ENCODE results near the gene CAPS. TPM values are rescaled to one million over a fixed set of nuclear protein-coding genes. Genes with fewer than 3 reads are reported as not detected.

The CAPS gene
- total RNA-seq, 4 donors from 2014 or later: 24.6 to 57.3 (median 38.0) TPM

DNA sequence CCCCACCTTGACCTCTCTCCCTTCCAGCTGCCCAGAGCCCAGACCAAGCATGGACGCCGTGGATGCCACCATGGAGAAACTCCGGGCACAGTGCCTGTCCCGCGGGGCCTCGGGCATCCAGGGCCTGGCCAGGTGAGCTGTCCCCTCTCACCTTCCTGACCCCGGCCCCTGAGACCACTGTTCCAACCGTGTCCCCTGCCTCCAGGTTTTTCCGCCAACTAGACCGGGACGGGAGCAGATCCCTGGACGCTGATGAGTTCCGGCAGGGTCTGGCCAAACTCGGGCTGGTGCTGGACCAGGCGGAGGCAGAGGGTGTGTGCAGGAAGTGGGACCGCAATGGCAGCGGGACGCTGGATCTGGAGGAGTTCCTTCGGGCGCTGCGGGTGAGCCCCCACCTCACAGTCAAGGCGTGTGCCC is 312 bp downstream of the CAPS start:
- TF ChIP-seq EP300 (IDR thresholded peaks at IDR 0.05; ENCODE audit: low read depth) (no peak), POLR2A (IDR thresholded peaks at IDR 0.05) (no peak), POLR2AphosphoS5 (IDR thresholded peaks at IDR 0.05) (no peak)
- TF ChIP-seq, protein P1, sequence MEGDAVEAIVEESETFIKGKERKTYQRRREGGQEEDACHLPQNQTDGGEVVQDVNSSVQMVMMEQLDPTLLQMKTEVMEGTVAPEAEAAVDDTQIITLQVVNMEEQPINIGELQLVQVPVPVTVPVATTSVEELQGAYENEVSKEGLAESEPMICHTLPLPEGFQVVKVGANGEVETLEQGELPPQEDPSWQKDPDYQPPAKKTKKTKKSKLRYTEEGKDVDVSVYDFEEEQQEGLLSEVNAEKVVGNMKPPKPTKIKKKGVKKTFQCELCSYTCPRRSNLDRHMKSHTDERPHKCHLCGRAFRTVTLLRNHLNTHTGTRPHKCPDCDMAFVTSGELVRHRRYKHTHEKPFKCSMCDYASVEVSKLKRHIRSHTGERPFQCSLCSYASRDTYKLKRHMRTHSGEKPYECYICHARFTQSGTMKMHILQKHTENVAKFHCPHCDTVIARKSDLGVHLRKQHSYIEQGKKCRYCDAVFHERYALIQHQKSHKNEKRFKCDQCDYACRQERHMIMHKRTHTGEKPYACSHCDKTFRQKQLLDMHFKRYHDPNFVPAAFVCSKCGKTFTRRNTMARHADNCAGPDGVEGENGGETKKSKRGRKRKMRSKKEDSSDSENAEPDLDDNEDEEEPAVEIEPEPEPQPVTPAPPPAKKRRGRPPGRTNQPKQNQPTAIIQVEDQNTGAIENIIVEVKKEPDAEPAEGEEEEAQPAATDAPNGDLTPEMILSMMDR (IDR thresholded peaks at IDR 0.05): no peak
- Histone ChIP-seq H3K36me3 (peaks cover 0 to 30% (median 13%) of the 10 kb centered on the region in 4 donors), H3K4me1 (peaks cover 5 to 28% (median 27%) of the 10 kb centered on the region in 4 donors), H3K9me3 (no peaks in the 10 kb centered on the region), H3K4me3 (no peak overlapping the region), H3K27me3 (no peaks in the 10 kb centered on the region), H3K27ac (peak overlapping the region; percentile 20 to 73 (median 54))
- WGBS, 2 donors (ENCODE audit: low coverage in 1 of 2): 44% methylated on average over 8 of the region's 22 CpGs; no CpG with 5 or more reads in 1 of the 2 donors
- in situ Hi-C loops (cut with MboI; ENCODE audit: low pct_ligation_motif_present in 1 of 4, low pct_unique_long_range_greater_than_20kb in 1 of 4, low sequenced_read_pairs in 3 of 4): no loop called here
- intact Hi-C loops (cut with DNase I; ENCODE audit: low total_unique reads): no loop called here
- no peak for DNase-seq

DNA sequence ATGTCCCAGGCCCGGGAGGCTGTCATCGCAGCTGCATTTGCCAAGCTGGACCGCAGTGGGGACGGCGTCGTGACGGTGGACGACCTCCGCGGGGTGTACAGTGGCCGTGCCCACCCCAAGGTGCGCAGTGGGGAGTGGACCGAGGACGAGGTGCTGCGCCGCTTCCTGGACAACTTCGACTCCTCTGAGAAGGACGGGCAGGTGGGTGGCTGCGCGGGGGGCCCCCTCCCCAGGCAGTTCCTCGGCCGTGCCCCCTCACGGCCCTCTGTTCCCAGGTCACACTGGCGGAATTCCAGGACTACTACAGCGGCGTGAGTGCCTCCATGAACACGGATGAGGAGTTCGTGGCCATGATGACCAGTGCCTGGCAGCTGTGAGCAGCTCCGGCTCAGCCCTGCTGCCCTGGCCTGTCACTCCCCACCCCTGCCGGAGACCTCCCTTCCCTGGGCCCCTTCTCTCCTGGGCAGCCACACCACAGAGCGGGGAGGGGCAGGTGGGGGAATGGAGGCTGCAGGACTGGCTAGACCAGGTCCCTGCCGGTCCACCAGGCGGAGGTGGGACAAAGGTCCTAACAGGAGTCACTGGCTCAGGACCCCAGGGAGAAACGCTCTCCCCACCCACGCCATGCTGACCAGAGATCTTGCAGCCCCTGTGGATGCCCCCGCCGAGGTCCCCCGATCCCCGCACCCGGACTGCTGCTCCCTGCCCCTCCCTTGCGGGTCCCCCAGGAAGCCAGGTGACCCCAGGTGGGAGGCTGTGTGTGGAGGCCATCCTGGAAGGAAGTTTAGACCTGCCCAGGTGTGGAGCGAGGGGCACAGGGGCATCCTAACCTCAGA is 1.1 kb downstream of the CAPS start:
- intact Hi-C loops (cut with DNase I; ENCODE audit: low total_unique reads) (no loop called here), in situ Hi-C loops (cut with MboI; ENCODE audit: low pct_ligation_motif_present in 1 of 4, low pct_unique_long_range_greater_than_20kb in 1 of 4, low sequenced_read_pairs in 3 of 4) (no loop called here)
- Histone ChIP-seq H3K9me3 (no peaks in the 10 kb centered on the region), H3K4me3 (no peak overlapping the region), H3K4me1 (peaks cover 5 to 28% (median 27%) of the 10 kb centered on the region in 4 donors), H3K36me3 (peaks cover 0 to 34% (median 15%) of the 10 kb centered on the region in 4 donors), H3K27ac (peak overlapping the region in 2 of 4 donors; percentile 65 to 73), H3K27me3 (no peaks in the 10 kb centered on the region)
- TF ChIP-seq, protein P1 (IDR thresholded peaks at IDR 0.05): no peak
- TF ChIP-seq POLR2AphosphoS5 (IDR thresholded peaks at IDR 0.05) (no peak), EP300 (IDR thresholded peaks at IDR 0.05; ENCODE audit: low read depth) (no peak), POLR2A (IDR thresholded peaks at IDR 0.05) (no peak)
- WGBS, 2 donors (ENCODE audit: low coverage in 1 of 2): 60 to 61% methylated on average over 3 to 36 of the region's 42 CpGs
- peak; percentile 62 for DNase-seq

DNA sequence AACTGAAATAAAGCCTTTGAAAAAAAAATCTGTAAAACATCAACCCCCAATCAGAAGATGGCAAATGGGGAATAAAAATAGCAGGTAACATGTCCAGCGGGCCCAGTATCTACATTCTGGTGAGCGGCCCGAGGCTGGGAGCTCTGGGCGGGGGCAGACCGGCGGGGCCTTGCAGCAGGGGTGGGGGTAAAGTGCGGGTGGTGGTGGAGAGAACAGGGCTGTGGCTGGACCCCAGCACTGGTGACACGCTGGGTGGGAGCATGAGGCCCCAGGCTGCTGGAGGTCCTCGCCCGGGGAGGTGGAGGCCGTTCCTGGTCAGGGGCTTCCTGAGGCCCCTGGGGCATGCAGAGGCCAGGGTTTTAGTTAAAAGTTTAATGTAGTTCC is 1.7 kb downstream of the CAPS start:
- Histone ChIP-seq H3K4me3 (no peak overlapping the region), H3K27me3 (no peaks in the 10 kb centered on the region), H3K9me3 (no peaks in the 10 kb centered on the region), H3K4me1 (peaks cover 5 to 28% (median 27%) of the 10 kb centered on the region in 4 donors), H3K27ac (peak overlapping the region in 1 of 4 donors; percentile 12), H3K36me3 (peaks cover 0 to 36% (median 15%) of the 10 kb centered on the region in 4 donors)
- intact Hi-C loops (cut with DNase I; ENCODE audit: low total_unique reads): no loop called here
- no peak for DNase-seq
- WGBS, 2 donors (ENCODE audit: low coverage in 1 of 2): 70% methylated on average over 11 of the region's 11 CpGs; no CpG with 5 or more reads in 1 of the 2 donors
- TF ChIP-seq POLR2AphosphoS5 (IDR thresholded peaks at IDR 0.05): no peak
- TF ChIP-seq POLR2A (IDR thresholded peaks at IDR 0.05): no peak
- no peak for TF ChIP-seq EP300 (IDR thresholded peaks at IDR 0.05; ENCODE audit: low read depth)
- in situ Hi-C loops (cut with MboI; ENCODE audit: low pct_ligation_motif_present in 1 of 4, low pct_unique_long_range_greater_than_20kb in 1 of 4, low sequenced_read_pairs in 3 of 4): no loop called here

DNA sequence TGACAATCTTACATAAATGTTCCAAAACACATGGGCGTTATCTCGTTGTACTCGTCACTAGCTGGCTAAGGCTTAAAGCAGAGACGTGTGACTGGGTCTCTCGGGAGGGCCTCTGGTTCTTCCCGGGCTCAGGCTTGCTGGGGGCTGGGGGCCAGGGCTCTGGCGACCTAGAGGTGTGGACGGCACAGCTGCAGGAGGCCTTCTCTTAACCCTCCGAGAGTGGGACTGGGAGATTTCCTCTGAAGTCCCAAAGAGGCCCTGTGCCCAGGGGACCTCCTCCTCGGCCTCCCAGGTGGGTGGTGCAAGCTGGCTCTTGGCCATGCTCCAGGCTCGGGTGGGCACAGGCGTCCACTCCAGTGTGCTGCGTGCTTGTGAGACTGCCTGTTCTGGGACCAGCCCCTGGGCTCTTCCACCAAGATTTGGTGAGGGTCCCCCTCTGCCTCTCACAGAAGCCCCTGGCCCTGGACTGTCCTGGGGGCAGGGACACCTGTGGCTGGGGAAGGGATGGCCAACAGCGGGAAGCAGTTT is 2.2 kb downstream of the CAPS start:
- in situ Hi-C loops (cut with MboI; ENCODE audit: low pct_ligation_motif_present in 1 of 4, low pct_unique_long_range_greater_than_20kb in 1 of 4, low sequenced_read_pairs in 3 of 4): no loop called here
- no peak overlapping the region for H3K27ac ChIP-seq

More for the DNA sequence above, 2.2 kb downstream of the CAPS start:
- Histone ChIP-seq H3K27me3 (no peaks in the 10 kb centered on the region), H3K4me3 (no peak overlapping the region), H3K4me1 (peaks cover 5 to 28% (median 27%) of the 10 kb centered on the region in 4 donors), H3K9me3 (no peaks in the 10 kb centered on the region), H3K36me3 (peaks cover 0 to 36% (median 17%) of the 10 kb centered on the region in 4 donors)
- DNase-seq: no peak
- 72 to 100% methylated on average over 1 to 10 of the region's 14 CpGs for WGBS, 2 donors (ENCODE audit: low coverage in 1 of 2)
- TF ChIP-seq EP300 (IDR thresholded peaks at IDR 0.05; ENCODE audit: low read depth) (no peak), POLR2A (IDR thresholded peaks at IDR 0.05) (no peak), POLR2AphosphoS5 (IDR thresholded peaks at IDR 0.05) (no peak)
- TF ChIP-seq, protein P1 (IDR thresholded peaks at IDR 0.05): no peak
- intact Hi-C loops (cut with DNase I; ENCODE audit: low total_unique reads): no loop called here
